ENCODE measurements around the gene FSIP1. TPM values are rescaled to one million over a fixed set of nuclear protein-coding genes. Genes with fewer than 3 reads are reported as not detected.

FSIP1 gene
- total and polyA plus RNA-seq, 9 of the 15 experiments (the other 6 are each of a cell fraction or from before 2014, with no cell fraction given), result 0.07 to 0.51 (median 0.29) TPM

GRCh38 chr15:39782441-39783138, at the start of gene FSIP1 (continued):
- TF ChIP-seq AFF4 (CRISPR knock-in tag; IDR thresholded peaks at IDR 0.05), result no peak
- TF ChIP-seq SP2 (IDR thresholded peaks at IDR 0.05; ENCODE audit: extremely low read depth, low read depth, low read length, poor library complexity, severe bottlenecking), result peak; percentile 40
- no peak for TF ChIP-seq TRIM25 (IDR thresholded peaks at IDR 0.05; ENCODE audit: borderline replicate concordance)
- no peak for TF ChIP-seq ZBTB12 (CRISPR knock-in tag; IDR thresholded peaks at IDR 0.05)
- TF ChIP-seq ZC3H11A (IDR thresholded peaks at IDR 0.05; ENCODE audit: low read depth, low read length), result no peak
- TF ChIP-seq ZBTB11 (CRISPR knock-in tag; IDR thresholded peaks at IDR 0.05), result peak in 1 of 3 experiments; percentile 90; a peak in 2 of 6 replicates
- TF ChIP-seq TAF7 (tag; IDR thresholded peaks at IDR 0.05), result peak; percentile 54; the same call in 1 of the 2 replicates
- no peak for TF ChIP-seq NR3C1 (CRISPR knock-in tag; IDR thresholded peaks at IDR 0.05)
- no peak for TF ChIP-seq ZBTB26 (CRISPR knock-in tag; IDR thresholded peaks at IDR 0.05)
- TF ChIP-seq NUFIP1 (IDR thresholded peaks at IDR 0.05; ENCODE audit: partially characterized antibody), result peak; percentile 41
- no peak for TF ChIP-seq TSC22D4 (tag; IDR thresholded peaks at IDR 0.05)

All from K562 (cell line).